Transverse colon (tissue), 4 donors: ENCODE measurements around the gene SLC26A6.

Experiments
- EP300 ChIP-seq: sonication (generic); formaldehyde crosslinking; IDR thresholded peaks from one replicate; pipeline ENCODE4 v1.6.1; 2017; ENCODE audit warnings: antibody characterized with exemption, low read depth
- POLR2A ChIP-seq: fragments of 450-650 bp; IDR thresholded peaks from one replicate; pipeline ENCODE4 v1.6.1; 2016; ENCODE audit warnings: antibody characterized with exemption, mild to moderate bottlenecking, moderate library complexity
- POLR2AphosphoS5 ChIP-seq, 3 donors: sonication (generic); formaldehyde crosslinking; IDR thresholded peaks; one replicate each; pipeline ENCODE4 v1.6.1; 2016; ENCODE audit warnings: antibody characterized with exemption in 3 of 3
- TF ChIP-seq, protein P1 (sequence below), 5 experiments: fragments of 200-600 bp in 3 of 5; fragments of 450-650 bp in 2 of 5; sonication (generic) in 3 of 5; IDR thresholded peaks; 1 replicate in 2 of 5; 2 replicates in 3 of 5; pipeline ENCODE4 v1.5.1; 2016 to 2017; ENCODE audit warnings: antibody characterized with exemption in 5 of 5, inconsistent platforms in 3 of 5, mild to moderate bottlenecking in 2 of 5, moderate library complexity in 1 of 5

DNA sequence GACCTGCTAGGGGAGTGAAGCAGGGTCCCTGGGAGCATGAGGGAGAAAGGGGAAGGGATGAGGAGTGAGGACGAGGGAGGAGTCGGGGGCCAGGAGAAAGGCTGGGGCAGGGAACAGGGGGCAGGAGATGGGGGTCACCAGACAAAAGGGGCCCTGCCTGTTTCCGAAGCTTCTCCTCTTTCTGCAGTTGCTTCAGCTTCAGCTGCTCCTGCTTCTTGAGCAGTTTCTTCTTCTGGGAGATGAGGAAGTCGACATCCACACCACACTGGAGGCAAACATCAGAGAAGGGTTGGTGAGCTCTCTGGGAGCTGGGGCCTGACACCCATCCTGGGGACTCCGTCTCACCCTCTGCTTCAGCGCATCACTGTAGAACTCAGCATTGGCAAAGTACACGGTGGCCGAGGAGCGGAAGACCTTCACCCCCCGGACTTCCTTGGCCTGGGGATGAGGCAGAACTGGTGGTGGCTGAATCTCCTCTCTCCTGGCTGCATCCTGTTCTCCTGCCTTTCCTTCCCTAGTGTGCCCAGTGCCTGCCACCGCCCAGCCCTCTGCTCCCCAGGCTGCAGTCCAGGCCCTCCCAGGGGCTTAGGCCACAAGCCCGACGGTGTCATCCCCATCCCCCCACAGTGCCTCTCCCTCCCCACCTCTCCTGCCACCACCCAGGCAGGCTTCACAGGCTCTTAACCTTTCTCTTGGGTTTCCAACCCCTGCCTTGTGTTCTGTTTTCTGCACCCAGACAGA, 6.8 kb downstream of the SLC26A6 start:
- TF ChIP-seq POLR2A, result no peak
- TF ChIP-seq POLR2AphosphoS5 (IDR thresholded peaks at IDR 0.05), result no peak
- TF ChIP-seq, protein P1, sequence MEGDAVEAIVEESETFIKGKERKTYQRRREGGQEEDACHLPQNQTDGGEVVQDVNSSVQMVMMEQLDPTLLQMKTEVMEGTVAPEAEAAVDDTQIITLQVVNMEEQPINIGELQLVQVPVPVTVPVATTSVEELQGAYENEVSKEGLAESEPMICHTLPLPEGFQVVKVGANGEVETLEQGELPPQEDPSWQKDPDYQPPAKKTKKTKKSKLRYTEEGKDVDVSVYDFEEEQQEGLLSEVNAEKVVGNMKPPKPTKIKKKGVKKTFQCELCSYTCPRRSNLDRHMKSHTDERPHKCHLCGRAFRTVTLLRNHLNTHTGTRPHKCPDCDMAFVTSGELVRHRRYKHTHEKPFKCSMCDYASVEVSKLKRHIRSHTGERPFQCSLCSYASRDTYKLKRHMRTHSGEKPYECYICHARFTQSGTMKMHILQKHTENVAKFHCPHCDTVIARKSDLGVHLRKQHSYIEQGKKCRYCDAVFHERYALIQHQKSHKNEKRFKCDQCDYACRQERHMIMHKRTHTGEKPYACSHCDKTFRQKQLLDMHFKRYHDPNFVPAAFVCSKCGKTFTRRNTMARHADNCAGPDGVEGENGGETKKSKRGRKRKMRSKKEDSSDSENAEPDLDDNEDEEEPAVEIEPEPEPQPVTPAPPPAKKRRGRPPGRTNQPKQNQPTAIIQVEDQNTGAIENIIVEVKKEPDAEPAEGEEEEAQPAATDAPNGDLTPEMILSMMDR (IDR thresholded peaks at IDR 0.05), result no peak
- TF ChIP-seq EP300, result no peak
